ENCODE data around the gene KLK7.
"Not testable (repeated sequence)": the region's sequence is repeated elsewhere in the genome, so short reads cannot be mapped to it uniquely, and the experiment has no call there.

The KLK7 gene

DNA sequence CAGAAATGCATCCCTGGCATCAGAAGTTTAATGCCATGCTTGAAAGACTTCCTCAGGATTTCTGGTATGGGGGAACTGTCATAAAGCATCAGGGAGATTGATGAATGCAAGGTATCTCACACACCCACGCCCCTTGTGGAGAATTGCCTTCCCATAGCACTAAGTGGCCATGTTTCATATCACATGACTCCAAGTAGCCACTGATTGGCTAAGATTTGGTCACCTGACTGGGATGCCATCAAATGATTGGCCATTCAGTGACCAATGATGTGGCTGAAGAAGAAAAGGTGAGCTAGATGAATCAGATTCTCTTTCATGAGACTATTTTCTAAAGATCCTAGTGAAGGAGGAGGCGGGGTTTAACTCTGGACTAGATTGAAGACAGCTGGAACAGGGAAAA is 10.4 kb upstream of the KLK7 start:
- no peaks in the 10 kb centered on the region for H3K27me3 ChIP-seq (ENCODE audit: insufficient read depth, low read length, poor library complexity)
- no peaks in the 10 kb centered on the region for H3K9me3 ChIP-seq (ENCODE audit: insufficient read depth, low read length, severe bottlenecking)
- TF ChIP-seq, protein P1, sequence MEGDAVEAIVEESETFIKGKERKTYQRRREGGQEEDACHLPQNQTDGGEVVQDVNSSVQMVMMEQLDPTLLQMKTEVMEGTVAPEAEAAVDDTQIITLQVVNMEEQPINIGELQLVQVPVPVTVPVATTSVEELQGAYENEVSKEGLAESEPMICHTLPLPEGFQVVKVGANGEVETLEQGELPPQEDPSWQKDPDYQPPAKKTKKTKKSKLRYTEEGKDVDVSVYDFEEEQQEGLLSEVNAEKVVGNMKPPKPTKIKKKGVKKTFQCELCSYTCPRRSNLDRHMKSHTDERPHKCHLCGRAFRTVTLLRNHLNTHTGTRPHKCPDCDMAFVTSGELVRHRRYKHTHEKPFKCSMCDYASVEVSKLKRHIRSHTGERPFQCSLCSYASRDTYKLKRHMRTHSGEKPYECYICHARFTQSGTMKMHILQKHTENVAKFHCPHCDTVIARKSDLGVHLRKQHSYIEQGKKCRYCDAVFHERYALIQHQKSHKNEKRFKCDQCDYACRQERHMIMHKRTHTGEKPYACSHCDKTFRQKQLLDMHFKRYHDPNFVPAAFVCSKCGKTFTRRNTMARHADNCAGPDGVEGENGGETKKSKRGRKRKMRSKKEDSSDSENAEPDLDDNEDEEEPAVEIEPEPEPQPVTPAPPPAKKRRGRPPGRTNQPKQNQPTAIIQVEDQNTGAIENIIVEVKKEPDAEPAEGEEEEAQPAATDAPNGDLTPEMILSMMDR (IDR thresholded peaks at IDR 0.05; ENCODE audit: borderline replicate concordance, extremely low read depth, low read length, poor library complexity, severe bottlenecking), result no peak
- TF ChIP-seq EZH2 (IDR thresholded peaks at IDR 0.05; ENCODE audit: borderline replicate concordance, low read depth, low read length, severe bottlenecking), result no peak
- no peaks in the 10 kb centered on the region for H3K79me2 ChIP-seq (ENCODE audit: insufficient read depth, low read length)
- no peaks in the 10 kb centered on the region for H4K20me1 ChIP-seq (ENCODE audit: insufficient read depth, low read length)
- ATAC-seq (ENCODE audit: insufficient read depth, low read depth) (no peak), DNase-seq (peak; percentile 7)
- no peak overlapping the region for H3K4me2 ChIP-seq (ENCODE audit: insufficient read depth, low read length)
- no peaks in the 10 kb centered on the region for H3K36me3 ChIP-seq (ENCODE audit: insufficient read depth, low read length)
- H3K4me1 ChIP-seq (ENCODE audit: insufficient read depth, low read length), result no peaks in the 10 kb centered on the region
- H3K27ac ChIP-seq (ENCODE audit: low read length), result no peak overlapping the region
- no peak overlapping the region for H3K9ac ChIP-seq (ENCODE audit: low read depth, low read length)
- H3K4me3 ChIP-seq (ENCODE audit: low read depth in 1 of 2, low read length in 2 of 2), result no peak overlapping the region
- H2AFZ ChIP-seq (ENCODE audit: low read depth, low read length), result no peak overlapping the region

DNA sequence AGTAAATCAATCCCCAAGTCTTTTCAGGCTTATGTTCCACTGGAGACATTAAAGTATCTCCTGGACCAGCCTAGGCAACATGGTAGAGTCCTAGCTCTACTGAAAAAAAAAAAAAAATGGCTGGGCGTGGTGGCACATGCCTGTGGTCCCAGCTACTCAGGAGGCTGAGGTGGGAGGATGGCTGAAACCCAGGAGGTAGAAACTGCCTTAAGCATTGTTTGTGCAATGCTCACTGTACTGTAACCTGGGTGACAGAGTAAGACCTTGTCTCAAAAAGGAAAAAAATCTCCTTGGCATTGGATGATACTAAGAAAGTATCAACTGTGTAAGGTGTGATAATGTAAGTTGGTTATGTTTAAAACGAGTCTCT is 8.9 kb upstream of the KLK7 start:
- TF ChIP-seq, protein P1 (IDR thresholded peaks at IDR 0.05; ENCODE audit: borderline replicate concordance, extremely low read depth, low read length, poor library complexity, severe bottlenecking), result no peak
- TF ChIP-seq EZH2 (IDR thresholded peaks at IDR 0.05; ENCODE audit: borderline replicate concordance, low read depth, low read length, severe bottlenecking), result no peak
- H2AFZ ChIP-seq (ENCODE audit: low read depth, low read length), result no peak overlapping the region
- no peak overlapping the region for H3K4me3 ChIP-seq (ENCODE audit: low read depth in 1 of 2, low read length in 2 of 2)
- no peaks in the 10 kb centered on the region for H4K20me1 ChIP-seq (ENCODE audit: insufficient read depth, low read length)
- H3K9ac ChIP-seq (ENCODE audit: low read depth, low read length), result no peak overlapping the region
- H3K4me2 ChIP-seq (ENCODE audit: insufficient read depth, low read length), result no peak overlapping the region
- DNase-seq (no peak), ATAC-seq (ENCODE audit: insufficient read depth, low read depth) (no peak)
- H3K27ac ChIP-seq (ENCODE audit: low read length), result no peak overlapping the region
- no peaks in the 10 kb centered on the region for H3K79me2 ChIP-seq (ENCODE audit: insufficient read depth, low read length)
- H3K27me3 ChIP-seq (ENCODE audit: insufficient read depth, low read length, poor library complexity), result no peaks in the 10 kb centered on the region
- H3K9me3 ChIP-seq (ENCODE audit: insufficient read depth, low read length, severe bottlenecking), result no peaks in the 10 kb centered on the region
- no peaks in the 10 kb centered on the region for H3K4me1 ChIP-seq (ENCODE audit: insufficient read depth, low read length)
- no peaks in the 10 kb centered on the region for H3K36me3 ChIP-seq (ENCODE audit: insufficient read depth, low read length)

DNA sequence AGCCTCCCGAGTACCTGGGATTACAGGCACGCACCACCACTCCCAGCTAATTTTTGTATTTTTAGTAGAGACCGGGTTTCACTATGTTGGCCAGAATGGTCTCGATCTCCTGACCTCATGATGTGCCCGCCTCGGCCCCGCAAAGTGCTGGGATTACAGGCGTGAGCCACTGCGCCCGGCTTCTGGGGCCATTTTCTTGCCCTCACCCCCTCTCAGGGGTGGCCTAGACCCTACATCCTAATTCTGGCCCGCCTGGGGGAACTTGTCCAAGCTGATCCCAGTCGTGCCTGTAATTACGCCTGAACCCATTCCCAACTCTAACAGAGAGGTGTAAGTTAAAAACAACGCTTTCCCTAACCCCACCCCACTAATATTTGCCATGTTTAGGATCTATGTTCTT is 699 bp upstream of the KLK7 start:
- not testable (repeated sequence) for H3K36me3 ChIP-seq (ENCODE audit: insufficient read depth, low read length); H3K27ac ChIP-seq (ENCODE audit: low read length); H3K9ac ChIP-seq (ENCODE audit: low read depth, low read length); H4K20me1 ChIP-seq (ENCODE audit: insufficient read depth, low read length); H2AFZ ChIP-seq (ENCODE audit: low read depth, low read length); DNase-seq; H3K9me3 ChIP-seq (ENCODE audit: insufficient read depth, low read length, severe bottlenecking); H3K4me1 ChIP-seq (ENCODE audit: insufficient read depth, low read length); H3K4me2 ChIP-seq (ENCODE audit: insufficient read depth, low read length); H3K79me2 ChIP-seq (ENCODE audit: insufficient read depth, low read length); H3K4me3 ChIP-seq (ENCODE audit: low read depth in 1 of 2, low read length in 2 of 2); H3K27me3 ChIP-seq (ENCODE audit: insufficient read depth, low read length, poor library complexity); ATAC-seq (ENCODE audit: insufficient read depth, low read depth)

GRCh38 chr19:50982186-50982585 is 1.5 kb downstream of the KLK7 start:
- H4K20me1 ChIP-seq (ENCODE audit: insufficient read depth, low read length), result no peaks in the 10 kb centered on the region
- H3K9ac ChIP-seq (ENCODE audit: low read depth, low read length), result no peak overlapping the region
- no peak for DNase-seq
- no peaks in the 10 kb centered on the region for H3K4me1 ChIP-seq (ENCODE audit: insufficient read depth, low read length)
- no peak for ATAC-seq (ENCODE audit: insufficient read depth, low read depth)
- H2AFZ ChIP-seq (ENCODE audit: low read depth, low read length), result no peak overlapping the region
- no peaks in the 10 kb centered on the region for H3K36me3 ChIP-seq (ENCODE audit: insufficient read depth, low read length)
- H3K27me3 ChIP-seq (ENCODE audit: insufficient read depth, low read length, poor library complexity), result peaks cover 3% of the 10 kb centered on the region
- no peak overlapping the region for H3K27ac ChIP-seq (ENCODE audit: low read length)
- no peaks in the 10 kb centered on the region for H3K79me2 ChIP-seq (ENCODE audit: insufficient read depth, low read length)
- no peak overlapping the region for H3K4me2 ChIP-seq (ENCODE audit: insufficient read depth, low read length)
- no peaks in the 10 kb centered on the region for H3K9me3 ChIP-seq (ENCODE audit: insufficient read depth, low read length, severe bottlenecking)
- no peak overlapping the region for H3K4me3 ChIP-seq (ENCODE audit: low read depth in 1 of 2, low read length in 2 of 2)
- TF ChIP-seq, protein P1 (IDR thresholded peaks at IDR 0.05; ENCODE audit: borderline replicate concordance, extremely low read depth, low read length, poor library complexity, severe bottlenecking), result no peak
- TF ChIP-seq EZH2 (IDR thresholded peaks at IDR 0.05; ENCODE audit: borderline replicate concordance, low read depth, low read length, severe bottlenecking), result no peak

Measured in DND-41 (cell line).